GM19240 (cell line): ENCODE data around the gene RELN.

Experiments
- DNase-seq: peaks from one replicate; pipeline ENCODE4 v3.0.0; 2011; ENCODE audit warnings: low spot score; ENCODE audit not compliant: insufficient read length

RELN gene

GRCh38 chr7:103687951-103688350 is 301.5 kb downstream of the RELN start:
- DNase-seq: no peak

- no peak for DNase-seq
Measured at GRCh38 chr7:103687272-103687671, 302.2 kb downstream of the RELN start.

DNA sequence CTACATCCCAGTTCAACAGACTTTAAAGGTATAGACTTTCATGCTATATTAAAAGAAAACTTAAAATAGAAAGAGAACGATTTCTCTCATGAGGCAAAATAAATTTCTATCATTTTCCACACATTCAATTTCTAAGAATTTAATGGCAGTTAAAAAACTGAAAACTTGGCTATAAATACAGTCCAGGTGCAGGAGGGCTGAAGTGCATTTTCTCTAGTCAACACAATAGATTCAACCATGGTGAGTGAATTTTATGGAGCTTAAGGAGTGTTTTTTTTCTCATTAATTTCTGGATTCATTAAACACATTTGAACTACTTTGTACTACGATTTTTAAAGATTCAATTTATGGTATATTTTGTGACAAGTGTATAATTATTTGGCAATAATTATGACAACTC is 302.7 kb downstream of the RELN start:
- DNase-seq: no peak

DNA sequence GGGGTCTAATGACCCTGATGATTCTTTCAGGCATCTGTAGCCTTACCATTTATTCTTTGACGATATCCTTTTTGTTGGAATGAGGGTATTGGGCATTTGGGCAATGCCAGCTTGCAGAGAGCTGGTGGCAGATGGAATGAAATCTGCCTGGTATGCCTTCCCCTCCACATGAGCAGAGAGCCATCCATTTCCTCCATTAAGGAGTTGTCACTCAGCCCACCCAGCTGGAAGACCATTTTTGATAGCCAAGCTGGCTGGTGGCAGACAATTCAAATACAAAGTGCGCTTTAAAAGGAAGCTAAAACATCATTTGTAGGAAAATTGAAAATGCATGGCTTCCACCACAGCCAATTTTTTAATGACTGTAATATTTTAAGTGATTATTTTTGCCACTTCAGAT is 303.4 kb downstream of the RELN start:
- DNase-seq: no peak

- DNase-seq: no peak
Measured at GRCh38 chr7:103685646-103686045, 303.8 kb downstream of the RELN start.

DNA sequence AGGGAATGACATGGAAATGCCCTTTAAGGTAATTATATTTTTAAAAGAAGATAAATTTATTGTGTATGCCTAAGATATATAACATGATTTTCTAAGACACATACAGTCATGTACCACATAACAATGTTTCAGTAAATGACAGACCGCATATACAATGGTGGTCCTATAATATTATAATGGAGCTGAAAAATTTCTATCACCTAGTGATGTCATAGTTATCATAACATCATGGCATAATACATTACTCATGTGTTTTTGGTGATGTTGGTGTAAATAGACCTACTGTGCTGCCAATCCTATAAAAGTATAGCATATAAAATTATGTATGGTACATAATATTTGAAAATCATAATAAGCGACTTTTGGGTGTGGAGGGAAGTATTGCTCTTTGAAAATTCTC is 306.1 kb downstream of the RELN start:
- no peak for DNase-seq

- no peak for DNase-seq
Measured at GRCh38 chr7:103680161-103681144, 309.0 kb downstream of the RELN start.

DNA sequence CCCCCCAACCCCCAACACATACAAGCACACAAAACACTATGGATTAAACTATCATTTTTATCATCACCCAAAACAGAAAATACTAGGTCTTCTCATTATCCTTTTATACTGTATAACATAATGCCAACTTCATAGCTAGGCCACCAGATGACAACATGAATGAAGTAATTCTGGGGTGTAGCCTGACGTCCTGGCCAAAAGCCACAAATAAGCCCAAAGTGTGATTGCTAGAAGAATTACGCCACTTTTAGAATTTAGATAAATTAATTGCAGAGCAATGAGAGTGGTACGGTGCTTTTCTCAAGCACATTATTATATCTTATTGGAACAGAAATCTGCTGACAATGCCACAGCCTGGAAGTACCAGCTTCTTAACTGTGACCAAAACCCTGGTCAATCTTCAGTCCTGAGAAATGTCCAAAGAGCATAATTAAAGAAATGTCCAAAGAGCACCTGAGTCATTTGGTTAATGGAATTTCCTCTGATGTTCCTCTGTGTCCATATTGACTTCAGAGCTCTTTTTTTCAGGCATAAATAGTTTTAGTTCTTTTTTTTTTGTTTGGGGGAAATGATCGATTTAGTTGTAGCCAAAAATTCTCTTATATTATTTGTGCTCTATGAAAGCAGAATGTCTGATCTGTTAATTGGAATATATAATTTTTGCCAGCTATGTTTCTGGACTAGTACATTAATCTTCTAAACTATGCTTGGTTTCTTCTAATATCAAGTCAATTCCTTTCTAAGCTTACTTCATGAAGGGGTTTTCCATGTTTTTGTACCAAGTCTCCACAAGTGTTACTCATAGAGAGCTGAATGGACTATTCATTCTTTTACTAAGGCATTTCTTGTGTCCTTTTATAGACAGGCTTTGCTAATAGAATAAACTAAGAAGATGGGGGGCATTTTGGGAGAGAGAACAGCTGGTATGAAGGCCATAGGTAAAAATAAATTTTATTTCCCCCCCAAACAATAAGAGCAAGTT is 310.0 kb downstream of the RELN start:
- no peak for DNase-seq

- DNase-seq: no peak
Measured at GRCh38 chr7:103668279-103668941, 321.0 kb downstream of the RELN start.

DNA sequence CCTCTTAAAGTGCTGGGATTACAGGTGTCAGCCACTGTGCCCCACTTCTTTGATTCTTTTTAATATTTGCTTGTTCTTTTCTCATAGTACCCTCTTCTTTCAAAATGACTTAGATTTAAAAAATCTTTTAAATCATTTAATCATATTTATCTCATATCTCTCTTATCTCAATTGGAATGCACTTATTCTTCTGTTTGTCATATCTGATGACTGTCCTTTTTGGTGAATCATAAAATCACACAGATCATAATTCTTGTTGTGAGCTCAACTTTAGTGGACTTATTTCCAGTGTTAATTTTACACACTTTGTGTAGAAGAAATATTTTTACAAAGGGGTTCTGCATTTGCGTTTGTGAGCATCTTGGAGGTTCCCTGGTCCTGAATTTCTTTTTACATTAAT is 323.1 kb downstream of the RELN start:
- no peak for DNase-seq

GRCh38 chr7:103664577-103664976 is 324.9 kb downstream of the RELN start:
- no peak for DNase-seq

- no peak for DNase-seq
Measured at GRCh38 chr7:103660455-103661371, 328.7 kb downstream of the RELN start.

GRCh38 chr7:103658055-103659005 is 331.1 kb downstream of the RELN start:
- no peak for DNase-seq

DNA sequence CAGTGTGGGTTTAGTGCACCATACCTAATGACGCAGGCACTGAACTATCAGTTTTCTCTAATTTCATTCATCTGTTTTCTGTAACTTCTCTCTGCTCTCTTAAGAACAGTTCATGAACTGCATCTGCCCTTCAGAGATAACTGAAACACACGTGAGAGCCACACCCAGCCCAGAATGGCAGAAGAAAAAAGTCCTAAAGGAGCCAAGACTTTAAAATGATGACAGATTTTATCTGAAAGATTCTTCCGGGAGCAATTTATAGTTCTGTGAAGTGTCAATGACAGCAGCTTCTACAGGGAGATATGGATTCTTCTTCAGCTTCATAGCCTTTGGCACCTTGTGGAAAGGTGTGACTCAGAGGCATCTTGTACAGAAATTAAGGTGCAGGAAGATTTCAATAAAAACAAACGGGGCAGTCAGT is 332.0 kb downstream of the RELN start:
- DNase-seq: no peak

DNA sequence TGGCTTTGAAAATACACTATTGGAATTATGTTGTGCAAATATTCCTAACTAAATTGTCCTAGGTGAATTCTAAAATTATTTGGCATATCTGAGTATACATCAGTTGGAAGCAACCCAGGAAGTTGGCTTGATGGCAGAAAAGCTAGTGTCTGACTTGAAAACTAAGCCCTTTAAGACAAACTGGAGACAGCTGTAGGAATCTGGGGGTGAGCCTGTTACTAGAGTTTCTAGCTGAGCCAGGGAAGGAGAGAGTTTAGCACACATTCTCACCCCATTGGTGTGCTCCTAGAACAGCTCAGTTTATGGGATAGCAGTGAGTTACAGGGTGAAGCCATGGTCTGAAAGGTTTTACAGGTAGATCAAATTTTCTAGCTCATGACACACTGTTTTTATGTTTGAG is 333.2 kb downstream of the RELN start:
- no peak for DNase-seq

DNA sequence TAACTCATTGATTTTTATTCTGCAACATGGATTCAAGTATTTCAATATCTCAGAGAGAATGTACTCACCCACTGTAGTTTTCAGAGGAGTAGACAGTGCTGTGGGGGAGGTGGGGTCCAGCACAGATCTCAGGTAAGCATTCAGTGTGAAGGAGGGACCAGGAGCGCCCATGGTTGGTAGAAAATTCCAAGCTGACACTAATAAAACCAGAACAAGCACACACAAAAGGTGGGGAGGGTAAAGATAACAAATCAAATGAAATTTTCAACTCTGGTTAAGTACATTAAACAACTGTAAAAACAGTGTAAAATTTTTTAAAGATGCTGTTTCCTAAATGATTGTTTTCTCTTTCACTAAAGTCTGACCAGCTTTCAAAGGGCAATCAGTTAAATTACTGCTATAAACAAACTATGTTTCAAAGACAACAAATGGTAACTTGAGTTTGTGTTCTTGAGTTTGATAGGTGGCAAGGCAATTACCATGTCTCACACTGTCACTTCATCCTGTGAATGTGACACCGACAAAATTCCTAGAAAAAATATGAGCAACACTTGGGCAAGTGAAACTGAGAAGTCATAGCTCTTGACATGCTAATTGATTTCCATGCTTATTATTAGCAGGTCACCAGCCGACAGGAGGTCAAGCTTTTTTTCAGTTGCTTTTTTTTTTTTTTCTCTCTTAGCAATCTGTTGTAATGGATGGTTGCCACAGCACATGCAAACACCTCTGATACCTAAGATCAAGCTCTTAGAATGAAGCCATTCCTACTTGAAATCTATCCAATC is 337.7 kb downstream of the RELN start:
- DNase-seq: no peak

DNA sequence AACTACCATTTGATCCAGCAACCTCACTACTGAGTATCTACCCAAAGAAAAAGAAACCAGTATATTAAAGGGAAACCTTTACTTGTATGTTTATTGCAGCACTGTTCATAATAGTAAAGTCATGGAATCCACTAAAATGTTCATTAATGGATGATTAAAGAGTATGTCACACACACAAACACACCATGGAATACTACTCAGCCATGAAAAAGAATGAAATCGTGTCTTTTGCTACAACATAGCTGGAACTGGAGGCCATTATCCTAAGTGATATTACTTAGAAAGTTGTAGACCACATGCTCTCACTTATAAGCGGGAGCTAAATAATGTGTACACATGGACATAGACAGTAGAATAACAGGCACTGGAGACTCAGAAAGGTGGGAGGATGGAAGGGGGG is 340.4 kb downstream of the RELN start:
- DNase-seq: no peak

DNA sequence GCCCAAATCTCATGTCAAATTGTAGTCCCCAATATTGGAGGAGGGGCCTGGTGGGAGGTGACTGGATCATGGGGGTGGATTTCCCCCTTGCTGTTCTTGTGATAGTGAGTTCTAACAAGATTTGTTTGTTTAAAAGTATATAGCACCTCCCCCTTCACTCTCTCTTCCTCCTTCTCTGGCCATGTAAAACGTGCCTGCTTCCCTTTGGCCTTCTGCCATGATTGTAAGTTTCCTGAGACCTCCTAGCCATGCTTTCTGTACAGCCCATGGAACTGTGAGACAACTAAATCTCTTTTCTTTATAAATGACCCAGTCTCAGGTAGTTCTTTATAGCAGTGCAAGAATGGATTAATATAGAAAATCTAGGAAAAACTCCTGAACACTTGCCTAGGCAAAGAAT is 341.3 kb downstream of the RELN start:
- DNase-seq: no peak
